ENCODE measurements around the gene CRK.
"Not testable (repeated sequence)": the region's sequence is repeated elsewhere in the genome, so short reads cannot be mapped to it uniquely, and the experiment has no call there.

Gene CRK

GRCh38 chr17:1390432-1391367 is 65.3 kb downstream of the CRK start:
- no peak for DNase-seq (ENCODE audit: low read depth in 3 of 3, low spot score in 1 of 3)

- not testable (repeated sequence) for DNase-seq (ENCODE audit: low read depth in 3 of 3, low spot score in 1 of 3)
Measured at GRCh38 chr17:1387490-1388227, 68.4 kb downstream of the CRK start.

DNA sequence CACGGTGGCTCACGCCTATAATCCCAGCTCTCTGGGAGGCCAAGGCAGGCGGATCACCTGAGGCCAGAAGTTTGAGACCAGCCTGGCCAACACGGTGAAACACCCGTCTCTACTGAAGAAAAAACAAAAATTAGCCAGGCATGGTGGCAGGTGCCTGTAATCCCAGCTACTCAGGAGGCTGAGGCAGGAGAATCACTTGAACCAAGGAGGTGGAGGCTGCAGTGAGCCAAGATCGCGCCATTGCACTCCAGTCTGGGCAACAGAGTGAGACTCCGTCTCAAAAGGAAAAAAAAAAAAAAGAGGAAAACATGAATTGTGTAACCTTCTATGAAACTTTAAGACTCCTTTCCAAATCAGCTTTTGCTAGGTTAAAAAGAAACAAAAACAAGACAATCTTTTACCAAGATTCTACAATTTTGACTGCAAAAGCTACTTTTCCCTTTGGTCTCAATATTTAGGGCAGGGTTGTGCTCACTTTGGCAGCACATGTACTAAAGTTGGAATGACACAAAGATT is 69.3 kb downstream of the CRK start:
- not testable (repeated sequence) for DNase-seq (ENCODE audit: low read depth in 3 of 3, low spot score in 1 of 3)

DNA sequence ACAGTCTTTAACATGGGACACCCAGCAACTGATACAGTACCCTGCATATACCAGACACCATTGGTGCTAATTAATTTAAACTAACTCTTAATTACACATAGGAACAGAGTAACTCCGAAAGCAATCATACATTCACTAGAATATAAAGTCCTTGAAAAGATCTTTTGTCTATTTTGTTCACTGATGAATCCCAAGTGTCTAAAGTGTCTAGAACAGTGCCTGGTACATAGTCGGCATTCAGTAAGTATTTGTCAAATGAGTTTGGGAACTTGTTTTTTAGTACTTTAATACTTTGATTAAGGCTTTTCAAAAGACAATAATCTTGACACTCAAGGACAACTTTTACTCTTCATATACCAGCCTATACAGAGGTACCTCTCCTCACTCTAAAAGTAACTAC is 69.8 kb downstream of the CRK start:
- DNase-seq (ENCODE audit: low read depth in 3 of 3, low spot score in 1 of 3): no peak

DNA sequence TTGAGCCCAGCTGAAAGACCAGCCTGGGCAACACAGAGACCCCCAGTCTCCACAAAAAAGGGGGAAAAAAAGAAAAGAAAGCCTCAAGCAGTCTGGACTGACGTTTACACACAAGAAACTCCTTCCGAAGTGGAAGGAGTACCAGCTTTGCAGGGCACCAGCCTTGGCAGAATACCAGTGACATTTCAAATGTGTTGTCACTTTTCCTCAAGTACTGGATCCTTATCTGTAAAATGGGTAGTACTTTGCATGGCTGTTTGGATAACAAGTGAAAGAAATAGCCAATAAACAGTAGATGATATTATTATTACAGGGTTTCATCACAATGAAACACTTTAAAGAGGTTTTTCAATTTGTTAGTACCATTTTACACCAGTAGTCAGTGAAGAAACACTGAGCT is 70.2 kb downstream of the CRK start:
- DNase-seq (ENCODE audit: low read depth in 3 of 3, low spot score in 1 of 3): no peak

DNA sequence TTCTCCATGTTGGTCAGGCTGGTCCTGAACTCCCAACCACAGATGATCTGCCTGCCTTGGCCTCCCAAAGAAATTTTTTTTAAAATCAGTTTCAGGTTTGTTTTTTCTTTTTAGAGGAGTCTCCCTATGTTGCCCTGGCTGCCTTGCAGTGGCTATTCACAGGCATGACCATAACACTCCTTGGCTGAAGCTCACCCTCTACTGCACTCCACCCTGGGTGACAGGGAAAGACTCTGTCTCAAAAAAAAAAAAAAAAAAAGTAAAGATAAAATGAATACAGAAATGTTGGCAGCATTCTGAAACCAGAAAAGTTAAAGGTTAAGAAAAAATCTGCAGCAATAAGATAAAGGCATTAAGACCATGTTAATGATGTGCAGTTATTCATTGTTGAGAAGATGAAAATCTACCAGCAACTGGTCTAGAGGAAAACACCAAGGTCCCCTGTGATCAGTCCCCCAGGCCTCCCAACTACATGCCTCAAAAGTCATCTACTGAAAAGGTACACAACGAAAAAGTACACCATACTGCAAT is 71.1 kb downstream of the CRK start:
- no peak for DNase-seq (ENCODE audit: low read depth in 3 of 3, low spot score in 1 of 3)

DNA sequence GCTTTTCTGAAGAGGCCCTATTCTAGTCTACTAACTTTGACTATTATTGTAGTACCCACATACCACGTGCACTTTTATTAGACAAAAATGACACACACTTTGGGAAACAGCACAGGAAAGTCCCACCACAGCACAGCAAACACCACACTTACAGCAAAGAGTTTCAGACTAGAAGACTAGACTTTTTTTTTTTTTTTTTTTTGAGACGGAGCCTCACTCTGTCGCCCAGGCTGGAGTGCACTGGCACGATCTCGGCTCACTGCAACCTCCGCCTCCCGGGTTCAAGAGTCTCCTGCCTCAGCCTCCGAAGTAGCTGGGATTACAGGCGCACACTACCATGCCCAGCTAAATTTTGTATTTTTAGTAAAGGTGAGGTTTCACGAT is 76.1 kb downstream of the CRK start:
- DNase-seq (ENCODE audit: low read depth in 3 of 3, low spot score in 1 of 3): no peak

DNA sequence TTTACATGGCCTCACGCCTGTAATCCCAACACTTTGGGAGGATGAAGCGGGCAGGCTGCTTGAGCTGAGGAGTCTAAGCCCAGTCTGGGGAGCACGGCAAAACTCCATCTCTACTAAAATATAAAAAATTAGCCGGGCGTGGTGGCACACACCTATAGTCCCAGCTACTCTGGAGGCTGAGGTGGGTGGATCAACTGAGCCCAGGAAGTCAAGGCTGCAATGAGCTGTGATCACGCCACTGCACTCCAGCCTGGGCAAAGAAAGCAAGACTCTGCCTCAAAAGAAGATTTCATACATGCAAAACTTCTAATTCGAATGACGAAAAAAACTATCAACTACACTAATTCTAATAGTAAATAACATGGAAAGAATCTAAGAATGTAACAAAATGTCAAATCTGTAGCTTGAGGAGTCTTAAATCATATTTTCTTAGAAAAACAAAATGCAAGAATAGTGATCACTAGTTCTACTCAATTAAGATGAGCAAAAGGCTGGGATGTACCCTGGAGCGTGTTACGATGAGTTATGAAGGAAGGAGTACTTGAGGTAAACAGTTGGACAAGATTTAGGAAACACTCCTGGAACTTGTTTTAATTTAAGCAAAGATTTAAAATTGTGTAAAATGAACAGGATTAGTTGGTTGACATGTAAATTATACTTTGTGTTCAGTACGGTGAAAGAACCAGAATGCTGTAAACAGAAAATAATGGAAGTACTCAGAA is 76.7 kb downstream of the CRK start:
- DNase-seq (ENCODE audit: low read depth in 3 of 3, low spot score in 1 of 3): no peak

DNA sequence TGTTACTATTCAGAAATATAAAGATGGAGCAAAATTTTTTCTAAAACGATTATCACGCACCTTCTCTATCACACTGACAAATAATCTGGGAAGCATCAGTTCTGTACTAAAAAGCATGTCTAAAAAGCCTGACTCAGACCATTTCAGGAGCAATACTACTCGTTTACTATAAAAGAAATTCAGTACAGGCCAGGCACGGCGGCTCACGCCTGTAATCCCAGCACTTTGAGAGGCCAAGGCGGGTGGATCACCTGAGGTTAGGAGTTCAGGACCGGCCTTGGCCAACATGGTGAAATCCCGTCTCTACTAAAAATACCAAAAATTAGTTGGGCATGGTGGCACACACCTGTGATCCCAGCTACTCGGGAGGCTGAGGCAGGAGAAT is 77.6 kb downstream of the CRK start:
- DNase-seq (ENCODE audit: low read depth in 3 of 3, low spot score in 1 of 3): not testable (repeated sequence)

- DNase-seq (ENCODE audit: low read depth in 3 of 3, low spot score in 1 of 3): no peak
Measured at GRCh38 chr17:1377334-1377733, 78.7 kb downstream of the CRK start.

DNA sequence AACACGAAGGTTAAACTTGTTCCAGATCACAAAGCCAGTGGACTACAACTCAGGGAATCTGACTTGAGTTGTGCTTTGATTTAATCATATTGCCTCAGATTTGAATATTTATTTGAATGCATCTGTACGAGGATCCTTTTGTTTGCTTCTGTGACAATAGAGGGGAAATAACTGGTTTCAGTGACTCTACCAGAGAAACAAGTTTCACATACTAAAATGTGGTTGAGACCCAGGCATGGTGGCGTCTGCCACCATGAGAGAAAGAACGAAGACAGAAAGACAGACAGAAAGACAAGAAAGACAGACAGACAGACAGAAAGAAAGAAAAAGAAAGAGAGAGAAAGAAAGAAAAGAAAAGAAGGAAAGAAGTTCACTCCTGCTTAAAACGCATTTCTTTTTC is 80.0 kb downstream of the CRK start:
- DNase-seq (ENCODE audit: low read depth in 3 of 3, low spot score in 1 of 3): no peak

DNA sequence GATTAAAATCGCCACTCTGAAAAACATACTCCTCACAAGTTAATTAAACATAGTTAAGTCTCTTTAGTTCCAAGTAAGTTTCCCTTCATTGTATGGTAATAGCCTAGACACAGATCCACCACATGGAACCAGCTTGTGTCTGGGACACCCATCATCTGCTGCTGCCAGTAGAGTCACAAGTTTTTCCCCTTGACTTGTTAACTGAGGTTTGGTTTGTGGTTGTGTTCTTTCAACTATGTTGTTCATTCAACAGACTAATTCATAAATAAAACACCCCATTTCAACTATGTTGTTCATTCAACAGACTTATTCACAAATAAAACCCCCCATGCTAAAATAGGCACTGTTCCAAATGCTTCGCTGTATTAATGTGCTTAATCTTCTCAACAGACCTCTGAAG is 80.4 kb downstream of the CRK start:
- DNase-seq (ENCODE audit: low read depth in 3 of 3, low spot score in 1 of 3): no peak

DNA sequence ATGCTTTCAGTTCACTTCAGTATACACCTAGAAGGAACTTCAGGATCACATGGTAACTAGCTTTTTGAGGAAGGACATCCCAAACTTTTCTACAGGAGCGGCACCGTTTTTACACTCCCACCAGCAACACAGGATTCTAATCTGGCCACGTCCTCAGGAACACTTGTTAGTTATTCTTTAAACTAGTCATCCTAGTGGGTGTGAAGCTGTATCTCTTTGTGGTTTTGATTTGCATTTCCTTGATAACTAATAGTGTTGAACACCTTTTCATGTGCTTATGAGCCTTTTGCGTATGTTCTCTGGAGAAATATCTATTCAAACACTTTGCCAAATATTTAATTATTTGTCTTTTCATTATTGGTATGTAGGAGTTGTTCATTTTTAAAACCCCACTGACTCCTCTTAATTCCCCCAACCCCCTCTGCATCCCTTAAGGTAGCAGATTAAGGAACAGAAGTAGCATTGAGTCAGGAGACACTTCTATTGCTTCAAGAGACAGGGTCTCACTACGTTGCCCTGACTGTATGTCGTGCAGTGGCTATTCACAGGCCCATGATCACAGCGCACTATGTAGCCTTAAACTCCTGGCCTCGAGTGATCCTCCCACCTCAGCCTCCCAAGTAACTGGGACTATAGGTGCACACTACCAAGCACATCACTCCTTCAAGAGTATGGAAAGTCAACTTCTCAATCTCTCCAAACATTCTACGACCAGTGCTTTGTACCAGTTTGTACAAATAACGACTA is 81.4 kb downstream of the CRK start:
- DNase-seq (ENCODE audit: low read depth in 3 of 3, low spot score in 1 of 3): no peak

GRCh38 chr17:1373707-1374237 is 82.3 kb downstream of the CRK start:
- DNase-seq (ENCODE audit: low read depth in 3 of 3, low spot score in 1 of 3): no peak

GRCh38 chr17:1372618-1373017 is 83.4 kb downstream of the CRK start:
- DNase-seq (ENCODE audit: low read depth in 3 of 3, low spot score in 1 of 3): no peak

DNA sequence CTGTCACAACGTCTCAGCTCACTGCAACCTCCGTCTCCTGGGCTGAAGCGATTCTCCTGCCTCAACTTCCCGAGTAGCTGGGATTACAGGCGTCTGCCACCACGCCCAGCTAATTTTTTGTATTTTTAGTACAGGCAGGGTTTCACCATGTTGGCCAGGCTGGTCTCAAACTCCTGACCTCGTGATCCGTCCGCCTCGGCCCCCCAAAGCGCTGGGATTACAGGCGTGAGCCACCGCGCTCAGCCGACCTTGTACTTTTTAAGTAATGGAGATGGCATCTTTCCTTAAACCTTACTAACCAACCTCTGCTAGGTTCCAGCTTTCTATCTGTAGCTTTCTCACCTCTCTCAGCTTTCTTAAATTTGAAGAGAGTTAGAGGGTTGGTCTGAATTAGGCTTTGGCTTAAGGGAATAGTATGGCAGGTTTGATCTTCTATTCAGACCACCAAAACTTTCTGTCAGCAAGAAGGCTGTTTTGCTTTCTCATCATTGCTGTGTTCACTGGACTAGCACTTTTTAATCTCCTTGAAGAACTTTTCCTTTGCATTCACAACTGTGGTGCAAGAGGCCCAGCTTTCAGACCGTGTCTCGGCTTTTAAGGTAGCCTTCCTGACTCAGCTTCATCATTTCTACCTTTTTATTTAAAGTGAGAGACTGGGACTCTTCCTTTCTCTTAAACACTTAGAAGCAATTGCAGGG is 84.0 kb downstream of the CRK start:
- no peak for DNase-seq (ENCODE audit: low read depth in 3 of 3, low spot score in 1 of 3)

Data from stimulated activated CD4-positive, alpha-beta T cell treated with anti-CD3 and anti-CD28 coated beads, TNF-alpha, amount 100 ng/mL, for 1 hour (primary cell).